Esophagus squamous epithelium (tissue), 5 donors: ENCODE results near the gene GPC4. TPM values are rescaled to one million over a fixed set of nuclear protein-coding genes. Genes with fewer than 3 reads are reported as not detected.

Source experiments
- DNase-seq: peaks from one replicate; lab custom pipeline; 2025; lab: John Stamatoyannopoulos, UW
- H3K27ac ChIP-seq, 4 donors: fragments of 200-600 bp; sonication (generic); one replicate each; pipeline ENCODE4 v1.5.1; 2016 to 2019; ENCODE audit warnings: mild to moderate bottlenecking in 1 of 4
- H3K27me3 ChIP-seq, 4 donors: fragments of 200-600 bp; sonication (generic); 1 replicate in 3 of 4; 2 replicates in 1 of 4; pipeline versions ENCODE4 v1.5.1 to v1.6.0; 2017 to 2021; ENCODE audit warnings: antibody characterized with exemption in 1 of 4
- H3K36me3 ChIP-seq, 3 donors: fragments of 200-600 bp; sonication (generic); one replicate each; pipeline ENCODE4 v1.5.1; 2016 to 2019
- H3K4me1 ChIP-seq, 3 donors: fragments of 200-600 bp; sonication (generic); one replicate each; pipeline ENCODE4 v1.5.1; 2017 to 2019
- H3K4me3 ChIP-seq, 4 donors: fragments of 200-600 bp; sonication (generic); 1 replicate in 3 of 4; 2 replicates in 1 of 4; pipeline ENCODE4 v1.5.1; 2016 to 2019; ENCODE audit warnings: mild to moderate bottlenecking in 2 of 4, moderate library complexity in 1 of 4
- H3K9me3 ChIP-seq, 3 donors: fragments of 200-600 bp; sonication (generic); one replicate each; pipeline ENCODE4 v1.5.1; 2016 to 2019
- POLR2A ChIP-seq, 4 donors: fragments of 450-650 bp; IDR thresholded peaks; one replicate each; pipeline ENCODE4 v1.6.1; 2017; ENCODE audit warnings: antibody characterized with exemption in 4 of 4, mild to moderate bottlenecking in 4 of 4, moderate library complexity in 3 of 4
- WGBS, 2 donors: methylation state at CpG; one replicate each; pipeline ENCODE4 v1.1.5; 2018; 5-methylcytosine and 5-hydroxymethylcytosine counted together
- intact Hi-C: fragments of 100-400 bp; cut with DNase I; formaldehyde crosslinking; loops from one replicate; pipeline ENCODE4 v1.15.0; 2022
- total RNA-seq, 4 donors: library from RNA; depleted of rRNA; stranded (reverse); fragments of >200 nt; gene quantifications; one replicate each; pipeline ENCODE4 v1.1.0, GENCODE V29; 2016
- TF ChIP-seq, protein P1 (sequence below), 6 experiments: fragments of 450-650 bp in 4 of 6; fragments of 200-600 bp in 2 of 6; sonication (generic) in 2 of 6; IDR thresholded peaks; one replicate each; pipeline ENCODE4 v1.5.1; 2016 to 2019; ENCODE audit warnings: antibody characterized with exemption in 6 of 6, mild to moderate bottlenecking in 4 of 6, moderate library complexity in 4 of 6
- donor health status: DM: yes; HTN: yes; CAD: no.

GPC4 gene
- total RNA-seq, 4 donors from 2014 or later, result 1.3 to 8.2 (median 3.1) TPM

DNA sequence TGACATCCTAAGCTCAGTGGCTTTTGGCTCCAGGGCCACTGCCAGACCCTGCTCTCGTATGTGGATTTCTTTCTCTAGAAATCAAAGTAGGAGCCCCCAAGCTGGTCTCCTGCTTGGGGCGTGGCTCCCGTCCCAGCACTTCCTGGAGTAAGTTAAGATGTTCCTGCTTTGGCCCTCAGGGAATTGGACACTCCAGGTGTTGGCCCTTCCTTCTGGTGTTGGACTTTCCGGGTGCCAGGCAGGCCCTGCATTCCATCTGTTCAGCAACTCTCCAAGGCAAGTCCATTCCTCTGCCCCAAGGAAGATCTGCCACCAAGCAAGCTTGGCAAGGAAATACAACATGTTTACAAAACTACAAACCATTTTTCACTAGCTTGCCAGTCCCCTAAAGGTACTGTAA is 22.1 kb upstream of the GPC4 start:
- H3K4me3 ChIP-seq, result no peak overlapping the region
- 40% methylated on average over 4 of the region's 4 CpGs; no CpG with 5 or more reads in 1 of the 2 donors for WGBS, 2 donors
- no peak for TF ChIP-seq POLR2A (IDR thresholded peaks at IDR 0.05)
- TF ChIP-seq, protein P1, sequence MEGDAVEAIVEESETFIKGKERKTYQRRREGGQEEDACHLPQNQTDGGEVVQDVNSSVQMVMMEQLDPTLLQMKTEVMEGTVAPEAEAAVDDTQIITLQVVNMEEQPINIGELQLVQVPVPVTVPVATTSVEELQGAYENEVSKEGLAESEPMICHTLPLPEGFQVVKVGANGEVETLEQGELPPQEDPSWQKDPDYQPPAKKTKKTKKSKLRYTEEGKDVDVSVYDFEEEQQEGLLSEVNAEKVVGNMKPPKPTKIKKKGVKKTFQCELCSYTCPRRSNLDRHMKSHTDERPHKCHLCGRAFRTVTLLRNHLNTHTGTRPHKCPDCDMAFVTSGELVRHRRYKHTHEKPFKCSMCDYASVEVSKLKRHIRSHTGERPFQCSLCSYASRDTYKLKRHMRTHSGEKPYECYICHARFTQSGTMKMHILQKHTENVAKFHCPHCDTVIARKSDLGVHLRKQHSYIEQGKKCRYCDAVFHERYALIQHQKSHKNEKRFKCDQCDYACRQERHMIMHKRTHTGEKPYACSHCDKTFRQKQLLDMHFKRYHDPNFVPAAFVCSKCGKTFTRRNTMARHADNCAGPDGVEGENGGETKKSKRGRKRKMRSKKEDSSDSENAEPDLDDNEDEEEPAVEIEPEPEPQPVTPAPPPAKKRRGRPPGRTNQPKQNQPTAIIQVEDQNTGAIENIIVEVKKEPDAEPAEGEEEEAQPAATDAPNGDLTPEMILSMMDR (IDR thresholded peaks at IDR 0.05), result no peak
- H3K27ac ChIP-seq, result no peak overlapping the region
- H3K4me1 ChIP-seq, result no peaks in the 10 kb centered on the region
- H3K36me3 ChIP-seq, result no peaks in the 10 kb centered on the region
- intact Hi-C loops, result no loop called here
- no peaks in the 10 kb centered on the region for H3K27me3 ChIP-seq
- no peaks in the 10 kb centered on the region for H3K9me3 ChIP-seq
- DNase-seq, result no peak

GRCh38 chrX:133435544-133436124 is 20.3 kb upstream of the GPC4 start:
- H3K36me3 ChIP-seq, result no peaks in the 10 kb centered on the region
- TF ChIP-seq, protein P1 (IDR thresholded peaks at IDR 0.05), result no peak
- no peak for TF ChIP-seq POLR2A (IDR thresholded peaks at IDR 0.05)
- DNase-seq, result no peak
- no peaks in the 10 kb centered on the region for H3K27me3 ChIP-seq
- no peak overlapping the region for H3K27ac ChIP-seq
- no peak overlapping the region for H3K4me3 ChIP-seq
- 43 to 68% methylated on average over 3 to 6 of the region's 6 CpGs for WGBS, 2 donors
- intact Hi-C loops, result no loop called here
- no peaks in the 10 kb centered on the region for H3K9me3 ChIP-seq
- H3K4me1 ChIP-seq, result no peaks in the 10 kb centered on the region

DNA sequence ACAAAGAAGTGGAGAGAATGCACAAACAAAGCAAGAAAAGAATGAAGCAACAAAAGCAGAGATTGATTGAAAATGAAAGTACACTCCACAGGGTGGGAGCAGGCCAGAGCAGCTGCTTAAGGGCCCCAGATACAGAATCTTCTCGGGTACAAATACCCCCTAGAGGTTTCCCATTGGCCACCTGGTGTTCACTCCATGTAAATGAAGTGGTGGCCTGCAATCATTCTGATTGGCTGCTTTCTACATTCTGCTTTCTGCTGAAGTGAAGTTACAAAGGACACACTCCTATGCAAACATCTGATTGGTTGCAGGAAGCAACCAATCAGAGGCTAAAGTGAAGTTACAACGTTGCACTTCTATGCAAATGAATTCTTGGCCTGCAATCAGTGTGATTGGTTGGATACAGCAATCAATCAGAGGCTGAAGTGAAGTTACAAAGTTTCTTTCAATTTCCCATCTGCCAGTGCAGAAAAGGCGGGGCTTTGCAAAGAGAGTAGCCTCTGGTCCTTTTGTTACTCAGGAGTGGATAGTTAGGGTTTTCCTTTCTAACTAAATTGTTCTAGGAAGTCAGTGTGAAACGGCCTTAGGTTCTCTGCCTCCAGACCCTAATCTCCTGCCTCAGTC is 19.0 kb upstream of the GPC4 start:
- intact Hi-C loops, result no loop called here
- WGBS, 2 donors, result 63 to 100% methylated on average over 1 to 4 of the region's 4 CpGs
- TF ChIP-seq, protein P1 (IDR thresholded peaks at IDR 0.05), result no peak
- no peak for TF ChIP-seq POLR2A (IDR thresholded peaks at IDR 0.05)

DNA sequence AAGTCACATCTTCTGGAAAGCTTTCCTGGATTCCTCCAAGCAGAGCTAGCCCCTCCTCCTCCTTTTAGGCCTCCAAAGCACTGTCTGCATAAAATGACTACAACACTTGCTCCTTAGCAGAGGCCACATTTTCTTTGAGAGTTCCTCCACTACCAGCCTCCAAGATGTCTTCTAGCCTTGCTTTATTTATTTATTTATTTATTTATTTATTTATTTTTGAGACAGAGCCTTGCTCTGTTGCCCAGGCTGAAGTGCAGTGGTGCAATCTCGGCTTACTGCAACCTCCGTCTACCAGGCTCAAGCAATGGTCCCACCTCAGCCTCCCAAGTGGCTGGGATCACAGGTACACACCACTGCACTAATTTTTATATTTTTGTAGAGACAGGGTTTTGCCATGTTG is 4.6 kb upstream of the GPC4 start:
- DNase-seq, result no peak
- WGBS, 2 donors, result 91 to 95% methylated on average over 2 of the region's 2 CpGs
- Histone ChIP-seq H3K9me3 (no peaks in the 10 kb centered on the region), H3K36me3 (no peaks in the 10 kb centered on the region), H3K4me3 (no peak overlapping the region), H3K27me3 (peaks cover 0 to 15% (median 0%) of the 10 kb centered on the region in 4 donors), H3K27ac (no peak overlapping the region), H3K4me1 (peaks cover 0 to 19% (median 0%) of the 10 kb centered on the region in 3 donors)
- TF ChIP-seq, protein P1 (IDR thresholded peaks at IDR 0.05), result no peak
- no peak for TF ChIP-seq POLR2A (IDR thresholded peaks at IDR 0.05)
- intact Hi-C loops, result no loop called here

More for the DNA sequence above, 19.0 kb upstream of the GPC4 start:
- Histone ChIP-seq H3K36me3 (no peaks in the 10 kb centered on the region), H3K27me3 (no peaks in the 10 kb centered on the region), H3K27ac (no peak overlapping the region), H3K9me3 (no peaks in the 10 kb centered on the region), H3K4me1 (no peaks in the 10 kb centered on the region), H3K4me3 (no peak overlapping the region)
- DNase-seq, result no peak

DNA sequence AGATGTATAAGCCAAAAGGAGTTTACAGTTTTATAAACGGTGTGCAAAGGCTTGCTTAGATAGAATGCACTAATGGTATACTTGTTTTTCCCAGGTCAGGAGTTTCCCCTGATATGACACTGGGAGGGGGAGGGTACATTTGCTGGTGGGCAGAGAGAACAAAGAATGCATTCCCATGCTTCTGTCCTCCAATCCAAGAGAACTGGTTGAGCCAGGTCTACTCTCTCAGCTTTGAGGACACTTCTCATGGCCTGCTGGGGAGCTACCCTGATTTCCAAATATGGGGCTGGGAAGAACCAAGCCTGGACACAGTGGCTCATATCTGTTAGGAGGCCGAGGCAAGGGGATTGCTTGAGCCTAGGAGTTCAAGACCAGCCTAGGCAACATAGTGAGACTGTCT is 3.3 kb upstream of the GPC4 start:
- H3K4me3 ChIP-seq, result no peak overlapping the region
- peaks cover 0 to 22% (median 0%) of the 10 kb centered on the region in 3 donors for H3K4me1 ChIP-seq
- intact Hi-C loops, result no loop called here
- WGBS, 2 donors, result 40% methylated on average over 2 of the region's 2 CpGs; no CpG with 5 or more reads in 1 of the 2 donors
- H3K9me3 ChIP-seq, result no peaks in the 10 kb centered on the region
- no peak for DNase-seq
- H3K27me3 ChIP-seq, result peaks cover 0 to 28% (median 0%) of the 10 kb centered on the region in 4 donors
- H3K27ac ChIP-seq, result no peak overlapping the region
- TF ChIP-seq, protein P1 (IDR thresholded peaks at IDR 0.05), result no peak
- no peak for TF ChIP-seq POLR2A (IDR thresholded peaks at IDR 0.05)
- no peaks in the 10 kb centered on the region for H3K36me3 ChIP-seq
